Sigmoid colon (tissue), 4 donors: Measurements from ENCODE around the gene MYCN.

Experiments
- CTCF ChIP-seq, 4 experiments: fragments of 450-650 bp in 3 of 4; fragments of 200-600 bp in 1 of 4; IDR thresholded peaks; one replicate each; pipeline ENCODE4 v1.5.1; 2016 to 2019; ENCODE audit warnings: antibody characterized with exemption in 4 of 4, mild to moderate bottlenecking in 3 of 4, moderate library complexity in 2 of 4
- EP300 ChIP-seq, 4 donors: sonication (generic); formaldehyde crosslinking; IDR thresholded peaks; one replicate each; pipeline ENCODE4 v1.6.1; 2017; ENCODE audit warnings: antibody characterized with exemption in 4 of 4
- POLR2A ChIP-seq, 2 donors: fragments of 450-650 bp; IDR thresholded peaks; one replicate each; pipeline ENCODE4 v1.6.1; 2016; ENCODE audit warnings: antibody characterized with exemption in 2 of 2, mild to moderate bottlenecking in 2 of 2, moderate library complexity in 2 of 2

GRCh38 chr2:15993232-15993610, 52.9 kb downstream of the MYCN start:
- TF ChIP-seq POLR2A (IDR thresholded peaks at IDR 0.05) (no peak), CTCF (IDR thresholded peaks at IDR 0.05) (no peak), EP300 (IDR thresholded peaks at IDR 0.05) (no peak)
